ENCODE data around the gene F7.

GRCh38 chr13:113125506-113126264 is 20.1 kb downstream of the F7 start:
- TF ChIP-seq, protein P1, sequence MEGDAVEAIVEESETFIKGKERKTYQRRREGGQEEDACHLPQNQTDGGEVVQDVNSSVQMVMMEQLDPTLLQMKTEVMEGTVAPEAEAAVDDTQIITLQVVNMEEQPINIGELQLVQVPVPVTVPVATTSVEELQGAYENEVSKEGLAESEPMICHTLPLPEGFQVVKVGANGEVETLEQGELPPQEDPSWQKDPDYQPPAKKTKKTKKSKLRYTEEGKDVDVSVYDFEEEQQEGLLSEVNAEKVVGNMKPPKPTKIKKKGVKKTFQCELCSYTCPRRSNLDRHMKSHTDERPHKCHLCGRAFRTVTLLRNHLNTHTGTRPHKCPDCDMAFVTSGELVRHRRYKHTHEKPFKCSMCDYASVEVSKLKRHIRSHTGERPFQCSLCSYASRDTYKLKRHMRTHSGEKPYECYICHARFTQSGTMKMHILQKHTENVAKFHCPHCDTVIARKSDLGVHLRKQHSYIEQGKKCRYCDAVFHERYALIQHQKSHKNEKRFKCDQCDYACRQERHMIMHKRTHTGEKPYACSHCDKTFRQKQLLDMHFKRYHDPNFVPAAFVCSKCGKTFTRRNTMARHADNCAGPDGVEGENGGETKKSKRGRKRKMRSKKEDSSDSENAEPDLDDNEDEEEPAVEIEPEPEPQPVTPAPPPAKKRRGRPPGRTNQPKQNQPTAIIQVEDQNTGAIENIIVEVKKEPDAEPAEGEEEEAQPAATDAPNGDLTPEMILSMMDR (IDR thresholded peaks at IDR 0.05; ENCODE audit: low read depth, low read length, poor library complexity, severe bottlenecking): no peak
- no peak for TF ChIP-seq EZH2phosphoT487 (IDR thresholded peaks at IDR 0.05; ENCODE audit: borderline replicate concordance, low read length)

Data from DOHH2 (cell line).